Common myeloid progenitor, CD34-positive (primary cell): ENCODE data around the gene RUNX1. TPM values are rescaled to one million over a fixed set of nuclear protein-coding genes. Genes with fewer than 3 reads are reported as not detected.
A peak's percentile ranks its signal among the peaks of the same experiment; 100 is the strongest.

ENCODE experiments used
- CTCF ChIA-PET: fragments of 350-600 bp; sonication (Branson Sonifier 250); formaldehyde crosslinking; loops from one replicate; lab custom pipeline; 2021; ENCODE audit warnings: antibody characterized with exemption; lab: Charles Lee
- POLR2A ChIA-PET: fragments of 350-600 bp; sonication (Branson Sonifier 250); formaldehyde crosslinking; loops from one replicate; lab custom pipeline; 2021; ENCODE audit warnings: antibody characterized with exemption; lab: Charles Lee
- DNase-seq, 3 donors: peaks; one replicate each; pipeline versions ENCODE4 v3.0.0 to v3.0.0-alpha.2; 2013
- H3K27ac ChIP-seq, 2 experiments: 1 replicate in 1 of 2; 2 replicates in 1 of 2; pipeline ENCODE4 v1.7.0; 2013; ENCODE audit warnings: inconsistent platforms in 2 of 2, low read length in 2 of 2, mild to moderate bottlenecking in 2 of 2, low read depth in 1 of 2, moderate library complexity in 1 of 2; ENCODE audit not compliant: severe bottlenecking in 2 of 2, insufficient read depth in 1 of 2, poor library complexity in 1 of 2
- H3K27me3 ChIP-seq, 5 experiments: replicated peaks in 2 of 5; 1 replicate in 3 of 5; 2 replicates in 2 of 5; pipeline versions ENCODE4 v1.6.1 to v1.7.0; 2013; ENCODE audit warnings: low read length in 4 of 5, mild to moderate bottlenecking in 2 of 5, moderate library complexity in 2 of 5, inconsistent platforms in 1 of 5; ENCODE audit not compliant: insufficient read depth in 5 of 5, control insufficient read depth in 4 of 5
- H3K36me3 ChIP-seq, 4 experiments: 1 replicate in 2 of 4; 2 replicates in 2 of 4; pipeline versions ENCODE4 v1.6.1 to v1.7.0; 2013; ENCODE audit warnings: low read length in 3 of 4, control low read depth in 1 of 4, mild to moderate bottlenecking in 1 of 4; ENCODE audit not compliant: control insufficient read depth in 4 of 4, insufficient read depth in 4 of 4
- H3K4me1 ChIP-seq, 4 experiments: 1 replicate in 3 of 4; 2 replicates in 1 of 4; pipeline versions ENCODE4 v1.6.1 to v1.7.1; 2013; ENCODE audit warnings: low read length in 3 of 4, mild to moderate bottlenecking in 3 of 4, control low read depth in 1 of 4, inconsistent platforms in 1 of 4, moderate library complexity in 1 of 4; ENCODE audit not compliant: control insufficient read depth in 4 of 4, insufficient read depth in 4 of 4; ENCODE audit errors: control extremely low read depth in 1 of 4
- H3K4me3 ChIP-seq, 7 experiments: 1 replicate in 4 of 7; 2 replicates in 3 of 7; pipeline versions ENCODE4 v1.5.1 to v1.7.0; 2013; ENCODE audit warnings: mild to moderate bottlenecking in 7 of 7, low read length in 6 of 7, moderate library complexity in 6 of 7, inconsistent platforms in 2 of 7, low read depth in 2 of 7, control low read depth in 1 of 7; ENCODE audit not compliant: insufficient read depth in 4 of 7, control insufficient read depth in 1 of 7; ENCODE audit errors: extremely low read depth in 1 of 7
- H3K9me3 ChIP-seq, 5 experiments: 1 replicate in 4 of 5; 2 replicates in 1 of 5; pipeline versions ENCODE4 v1.6.1 to v1.7.1; 2013; ENCODE audit warnings: low read length in 4 of 5, mild to moderate bottlenecking in 2 of 5, inconsistent platforms in 1 of 5, low read depth in 1 of 5, moderate library complexity in 1 of 5; ENCODE audit not compliant: control insufficient read depth in 4 of 5, insufficient read depth in 2 of 5; ENCODE audit errors: control extremely low read depth in 1 of 5
- WGBS: methylation state at CpG from one replicate; pipeline ENCODE4 v1.1.5; 2013; ENCODE audit not compliant: insufficient coverage; 5-methylcytosine and 5-hydroxymethylcytosine counted together
- polyA plus RNA-seq: library from polyadenylated mRNA; unstranded; fragments of 120-200 nt; gene quantifications from one replicate; pipeline ENCODE4 v1.2.1, GENCODE V29; 2013

Gene RUNX1
- 119 TPM for polyA plus RNA-seq

GRCh38 chr21:35048706-35049617, at the start of gene RUNX1:
TSS of gene RUNX1 (minus strand) at chr21:35049302.
- POLR2A ChIA-PET: interaction anchor here (0.8 to 3.8 kb wide), 9 partner anchors 16 to 162 kb away, joined by 3 to 58 read pairs (median 7); no protein-coding TSS in a partner anchor
- H3K27me3 ChIP-seq: no peaks in the 10 kb centered on the region
- peak; percentile 95 to 99 (median 99) for DNase-seq
- no peaks in the 10 kb centered on the region for H3K9me3 ChIP-seq
- peak within 1 kb of the TSS; percentile 83 to 99 (median 96) for H3K4me3 ChIP-seq
- peaks cover 0 to 17% (median 10%) of the 10 kb centered on the region in 4 experiments for H3K36me3 ChIP-seq
- CTCF ChIA-PET: interaction anchor here (0.7 to 4.5 kb wide), 25 partner anchors 9 to 876 kb away, joined by 3 to 46 read pairs (median 5); no protein-coding TSS in a partner anchor
- peak within 1 kb of the TSS; percentile 76 to 88 for H3K27ac ChIP-seq
- 0% methylated on average over 8 of the region's 14 CpGs for WGBS
- H3K4me1 ChIP-seq: peaks cover 46 to 77% (median 61%) of the 10 kb centered on the region in 4 experiments

GRCh38 chr21:35097525-35097924, 48.4 kb upstream of the RUNX1 start:
- peaks cover 4 to 16% (median 12%) of the 10 kb centered on the region in 4 experiments for H3K4me1 ChIP-seq
- 85% methylated on average over 4 of the region's 4 CpGs for WGBS
- no peak overlapping the region for H3K4me3 ChIP-seq
- DNase-seq: no peak
- POLR2A ChIA-PET: no interaction called here
- H3K9me3 ChIP-seq: peaks cover 0 to 2% (median 0%) of the 10 kb centered on the region in 5 experiments
- CTCF ChIA-PET: no interaction called here
- H3K27ac ChIP-seq: no peak overlapping the region
- no peaks in the 10 kb centered on the region for H3K36me3 ChIP-seq
- H3K27me3 ChIP-seq: no peaks in the 10 kb centered on the region

- ChIA-PET CTCF (no interaction called here), POLR2A (no interaction called here)
- Histone ChIP-seq H3K27ac (no peak overlapping the region), H3K4me3 (no peak overlapping the region), H3K4me1 (peaks cover 0 to 10% (median 6%) of the 10 kb centered on the region in 4 experiments), H3K9me3 (peaks cover 0 to 2% (median 0%) of the 10 kb centered on the region in 5 experiments), H3K27me3 (no peaks in the 10 kb centered on the region), H3K36me3 (no peaks in the 10 kb centered on the region)
- DNase-seq: peak in 1 of 3 donors; percentile 16
These were observed 47.9 kb upstream of the RUNX1 start for GRCh38 chr21:35096959-35097358.

GRCh38 chr21:35095859-35096291, 46.8 kb upstream of the RUNX1 start:
- WGBS: 96% methylated on average over 2 of the region's 2 CpGs
- no peak for DNase-seq

GRCh38 chr21:35093514-35093913, 44.4 kb upstream of the RUNX1 start:
- peaks cover 0 to 2% (median 0%) of the 10 kb centered on the region in 5 experiments for H3K9me3 ChIP-seq
- H3K27me3 ChIP-seq: no peaks in the 10 kb centered on the region
- ChIA-PET POLR2A (no interaction called here), CTCF (no interaction called here)
- 100% methylated on average over 1 of the region's 5 CpGs for WGBS
- no peak overlapping the region for H3K27ac ChIP-seq
- DNase-seq: no peak
- no peaks in the 10 kb centered on the region for H3K4me1 ChIP-seq
- H3K36me3 ChIP-seq: no peaks in the 10 kb centered on the region
- H3K4me3 ChIP-seq: no peak overlapping the region

More at GRCh38 chr21:35095859-35096291, 46.8 kb upstream of the RUNX1 start:
- POLR2A ChIA-PET: no interaction called here
- peaks cover 0 to 2% (median 0%) of the 10 kb centered on the region in 5 experiments for H3K9me3 ChIP-seq
- CTCF ChIA-PET: no interaction called here
- H3K27me3 ChIP-seq: no peaks in the 10 kb centered on the region
- H3K4me1 ChIP-seq: no peaks in the 10 kb centered on the region
- H3K4me3 ChIP-seq: no peak overlapping the region
- no peaks in the 10 kb centered on the region for H3K36me3 ChIP-seq
- no peak overlapping the region for H3K27ac ChIP-seq

GRCh38 chr21:35091496-35091895, 42.4 kb upstream of the RUNX1 start:
- no peak for DNase-seq
- POLR2A ChIA-PET: no interaction called here
- H3K4me3 ChIP-seq: no peak overlapping the region
- CTCF ChIA-PET: no interaction called here
- no peak overlapping the region for H3K27ac ChIP-seq
- H3K4me1 ChIP-seq: no peaks in the 10 kb centered on the region
- H3K9me3 ChIP-seq: peaks cover 0 to 2% (median 0%) of the 10 kb centered on the region in 5 experiments
- 97% methylated on average over 3 of the region's 3 CpGs for WGBS
- no peaks in the 10 kb centered on the region for H3K36me3 ChIP-seq
- no peaks in the 10 kb centered on the region for H3K27me3 ChIP-seq

- CTCF ChIA-PET: no interaction called here
- Histone ChIP-seq H3K27me3 (no peaks in the 10 kb centered on the region), H3K9me3 (peaks cover 0 to 2% (median 0%) of the 10 kb centered on the region in 5 experiments), H3K4me1 (no peaks in the 10 kb centered on the region), H3K27ac (no peak overlapping the region), H3K4me3 (no peak overlapping the region), H3K36me3 (no peaks in the 10 kb centered on the region)
- 63% methylated on average over 2 of the region's 4 CpGs for WGBS
- no peak for DNase-seq
- POLR2A ChIA-PET: interaction anchor here (0.6 kb wide), 1 partner anchor 80 kb away, joined by 3 read pairs; no protein-coding TSS in a partner anchor
These were observed 41.3 kb upstream of the RUNX1 start for GRCh38 chr21:35090403-35090802.
